ACHN (cell line): ENCODE data around the gene MEGF11.
"Not testable (repeated sequence)": the region's sequence is repeated elsewhere in the genome, so short reads cannot be mapped to it uniquely, and the experiment has no call there.

Source experiments
- DNase-seq: peaks from one replicate; pipeline ENCODE4 v3.0.0-alpha.2; 2015
- in situ Hi-C: cut with HindIII; loops from 2 replicates; pipeline ENCODE4 v1.10.0; 2017; ENCODE audit warnings: low sequenced_read_pairs, low pct_ligation_motif_present, low pct_unique_long_range_greater_than_20kb

Gene MEGF11

GRCh38 chr15:66278671-66279070 is 25.1 kb upstream of the MEGF11 start:
- in situ Hi-C loops: no loop called here
- no peak for DNase-seq

- in situ Hi-C loops: no loop called here
- no peak for DNase-seq
These were observed 24.5 kb upstream of the MEGF11 start for GRCh38 chr15:66278056-66278455.

- DNase-seq: no peak
- in situ Hi-C loops: no loop called here
These were observed 23.0 kb upstream of the MEGF11 start for GRCh38 chr15:66276546-66276945.

DNA sequence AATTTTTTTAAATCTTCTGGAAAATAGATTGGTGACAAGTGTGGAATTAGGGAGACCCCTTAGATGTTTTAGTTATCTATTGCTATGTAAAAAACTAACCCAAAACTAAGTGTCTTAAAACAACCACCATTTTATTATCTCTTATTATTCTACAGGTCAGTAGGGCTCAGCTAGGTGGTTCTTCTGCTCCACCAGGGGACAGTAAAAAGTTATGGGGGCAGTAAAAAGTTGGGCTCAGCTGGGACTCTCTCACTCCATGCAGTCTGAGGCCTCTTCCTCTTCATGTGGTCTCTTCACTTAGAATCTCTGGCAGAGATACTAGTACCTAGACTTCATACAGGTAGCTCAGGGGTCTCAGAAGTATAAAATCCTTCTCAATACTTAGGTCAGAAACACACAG is 21.8 kb upstream of the MEGF11 start:
- no peak for DNase-seq
- in situ Hi-C loops: no loop called here

DNA sequence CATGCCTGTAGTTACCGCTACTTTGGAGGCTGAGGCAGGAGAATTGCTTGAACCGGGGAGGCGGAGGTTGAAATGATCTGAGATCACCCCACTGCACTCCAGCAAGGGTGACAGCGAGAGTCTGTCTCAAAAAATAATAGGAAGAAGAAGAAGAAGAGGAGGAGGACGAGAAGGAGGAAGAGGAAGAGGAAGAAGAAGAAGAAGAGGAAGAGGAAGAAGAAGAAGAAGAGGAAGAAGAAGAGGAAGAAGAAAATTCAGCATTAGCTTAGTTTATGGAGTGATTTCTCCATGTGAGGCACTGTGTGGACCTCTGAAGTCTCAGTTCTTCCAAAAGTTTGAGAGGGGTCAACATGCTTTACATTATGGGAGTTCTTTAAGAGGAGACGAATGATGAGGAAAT is 17.4 kb upstream of the MEGF11 start:
- no peak for DNase-seq
- in situ Hi-C loops: no loop called here

- peak; percentile 89 for DNase-seq
These were observed 16.0 kb upstream of the MEGF11 start for GRCh38 chr15:66269326-66270090.

DNA sequence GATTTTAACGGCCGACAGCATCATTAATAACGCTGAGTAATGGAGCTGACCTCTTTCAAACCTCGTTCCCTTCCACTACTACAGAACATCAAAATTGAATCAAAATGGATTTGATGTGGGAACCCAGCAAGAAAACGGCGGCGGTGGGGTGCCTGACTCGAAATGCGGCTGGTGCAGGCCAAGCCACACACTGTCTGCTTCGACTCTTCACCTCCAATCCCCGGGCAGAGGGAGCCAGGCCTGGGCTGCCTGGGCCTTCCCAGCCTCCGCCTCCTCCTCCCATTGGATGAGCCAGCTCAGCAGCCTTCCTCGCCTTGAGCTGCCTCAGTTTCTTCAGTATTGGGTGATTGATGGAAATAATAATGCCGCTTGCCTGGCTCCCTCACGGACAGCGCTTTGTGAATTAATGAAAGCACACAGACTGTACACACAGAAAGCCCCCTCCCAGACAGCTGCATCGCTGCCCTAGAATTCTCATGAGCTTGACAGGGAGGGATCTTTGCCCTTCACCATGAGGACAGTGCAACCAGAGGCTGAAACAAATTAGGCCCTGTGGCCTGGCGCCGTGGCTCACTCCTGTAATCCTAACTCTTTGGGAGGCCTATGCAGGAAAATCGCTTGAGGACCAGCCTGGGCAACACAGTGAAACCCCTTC is 11.4 kb upstream of the MEGF11 start:
- in situ Hi-C loops: no loop called here
- DNase-seq: no peak

More at GRCh38 chr15:66269326-66270090, 16.0 kb upstream of the MEGF11 start:
- in situ Hi-C loops: no loop called here

GRCh38 chr15:66262837-66263236 is 9.3 kb upstream of the MEGF11 start:
- DNase-seq, in situ Hi-C loops: not testable (repeated sequence)

DNA sequence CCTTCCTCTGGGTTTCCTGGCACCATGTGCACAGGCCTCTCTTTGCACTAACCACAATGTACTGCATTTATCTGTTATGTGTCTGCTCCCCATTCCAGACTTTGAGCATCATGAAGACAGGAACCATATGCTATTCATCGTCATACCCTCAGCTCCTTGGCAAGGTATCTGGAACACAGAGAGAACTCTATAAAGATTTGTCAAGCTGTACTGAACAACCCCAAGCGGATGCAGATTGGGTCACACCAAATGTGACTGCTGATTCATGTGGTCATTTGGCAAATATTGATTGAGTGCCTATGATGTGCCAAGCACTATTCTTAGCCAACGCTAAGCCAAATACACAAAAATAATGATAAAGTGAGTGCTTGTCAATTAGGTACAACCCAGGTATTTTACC is 7.5 kb upstream of the MEGF11 start:
- no peak for DNase-seq
- in situ Hi-C loops: no loop called here

GRCh38 chr15:66256692-66257091 is 3.1 kb upstream of the MEGF11 start:
- in situ Hi-C loops: no loop called here
- no peak for DNase-seq

- DNase-seq: no peak
- in situ Hi-C loops: no loop called here
These were observed 1.6 kb upstream of the MEGF11 start for GRCh38 chr15:66254951-66255676.

DNA sequence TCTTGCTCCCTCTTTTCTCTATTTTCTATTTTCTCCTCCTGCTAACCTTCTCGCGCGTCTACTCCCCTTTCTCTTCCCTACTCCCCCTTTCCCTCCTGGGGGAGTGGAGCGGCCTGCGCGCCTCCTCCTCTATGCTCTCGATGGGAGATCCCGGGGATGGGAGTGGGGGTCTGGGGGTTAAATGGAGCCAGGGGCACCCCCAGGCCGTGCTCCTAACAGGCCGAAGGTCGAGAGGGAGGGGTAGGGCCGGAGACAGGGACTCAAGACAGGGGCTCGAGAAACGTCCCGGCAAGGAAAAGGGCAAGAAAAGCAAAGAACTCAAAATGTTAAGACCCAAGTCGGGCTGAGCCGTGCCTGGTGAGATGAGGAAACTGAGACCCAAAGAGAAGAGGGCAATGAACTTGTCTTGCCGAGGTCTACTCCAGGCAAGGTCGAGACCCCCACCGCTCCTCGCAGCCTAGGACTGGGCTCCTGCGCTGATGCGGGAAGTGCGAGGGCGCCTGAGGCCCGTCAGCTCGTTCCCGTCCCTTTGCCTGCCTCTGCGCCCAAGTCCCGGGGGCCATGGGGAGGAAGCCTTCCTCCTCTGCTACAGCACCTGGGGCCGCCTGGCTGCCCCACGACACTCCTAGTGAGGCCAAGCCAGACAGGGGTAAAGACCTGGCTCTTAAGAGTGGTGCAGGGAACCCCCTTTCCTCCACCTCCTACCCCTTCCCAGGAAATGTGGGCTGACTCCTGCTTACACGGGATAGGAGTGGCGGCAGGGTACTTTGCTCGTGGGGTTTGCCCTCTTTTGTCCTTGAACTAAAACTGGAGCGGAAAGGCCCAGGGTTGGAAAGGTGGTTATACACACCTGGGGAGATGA is 770 bp upstream of the MEGF11 start:
- in situ Hi-C loops: no loop called here
- no peak for DNase-seq

- in situ Hi-C loops: no loop called here
These were observed 699 bp downstream of the MEGF11 start for GRCh38 chr15:66252685-66253417.

DNA sequence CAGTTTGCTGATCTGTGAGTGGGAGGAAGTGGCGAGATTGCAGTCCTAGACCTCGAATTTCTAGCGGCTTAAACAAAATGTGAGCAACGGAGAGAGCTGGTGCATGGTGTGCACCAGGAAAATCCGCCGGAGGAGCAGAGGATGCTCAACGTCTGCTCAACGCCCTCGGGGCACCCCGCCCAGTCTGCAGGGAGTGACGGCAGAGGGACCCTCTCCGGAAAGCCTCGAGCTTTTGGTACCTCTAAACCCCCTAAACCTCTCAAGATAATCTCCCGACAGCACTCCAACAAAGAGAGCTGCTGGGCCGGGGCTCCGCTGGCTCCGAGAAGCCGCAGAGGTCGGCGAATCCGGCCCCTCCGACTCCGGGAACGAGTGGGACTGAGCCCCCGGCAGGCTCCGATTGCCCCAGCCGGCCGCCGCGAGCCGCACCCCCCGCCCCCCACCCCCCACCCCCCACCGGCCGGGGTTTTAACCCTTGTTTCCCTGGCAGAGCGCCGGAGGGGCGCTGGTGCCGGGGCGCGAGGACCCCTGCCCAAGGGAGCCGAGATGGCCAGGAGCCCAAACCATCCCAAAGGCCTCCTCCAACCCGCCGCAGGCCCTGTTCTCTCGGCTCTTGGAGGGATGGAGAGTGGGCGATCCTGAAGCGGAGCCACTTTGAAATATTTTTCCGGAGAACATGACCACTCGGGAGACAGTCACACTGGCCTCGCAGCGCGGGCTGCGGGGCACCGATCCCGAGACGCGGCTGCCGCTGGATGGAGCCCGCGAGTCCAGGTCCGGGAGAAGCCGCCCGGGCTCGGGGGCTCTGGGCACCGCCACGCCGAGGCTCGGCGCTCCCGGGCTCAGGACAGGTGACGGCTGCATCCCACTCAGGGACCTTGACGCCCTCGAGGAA is 1.5 kb downstream of the MEGF11 start:
- in situ Hi-C loops: no loop called here
- DNase-seq: peak; percentile 55

More at GRCh38 chr15:66252685-66253417, 699 bp downstream of the MEGF11 start:
- DNase-seq: peak; percentile 12

GRCh38 chr15:66251065-66251789 is 2.3 kb downstream of the MEGF11 start:
- in situ Hi-C loops: no loop called here
- no peak for DNase-seq

DNA sequence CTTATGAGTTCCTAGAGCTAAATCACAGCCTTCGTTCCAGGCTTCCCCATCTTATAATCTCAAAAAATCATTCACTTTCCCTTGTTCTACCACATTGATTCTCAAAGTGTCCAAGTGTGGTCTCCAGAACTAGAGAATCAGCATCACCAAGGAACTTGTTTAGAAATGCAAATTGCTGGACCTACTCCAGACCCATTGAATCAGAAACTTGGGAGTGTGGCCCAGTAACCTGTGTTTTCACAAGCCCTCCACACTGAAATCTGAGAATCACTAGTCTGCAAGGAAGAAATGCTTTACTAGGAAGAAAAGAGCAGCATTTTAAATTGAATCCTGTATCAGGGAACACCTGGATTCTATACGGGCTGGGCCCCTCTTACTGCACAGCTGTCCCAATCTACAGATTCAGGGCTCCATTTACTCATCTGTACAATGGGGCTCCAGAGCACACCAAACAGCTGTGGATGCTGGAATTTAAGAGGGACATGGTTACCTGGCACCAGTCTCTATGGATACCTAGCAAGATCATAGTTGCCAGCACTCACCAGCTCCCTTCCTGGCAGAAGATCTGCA is 3.9 kb downstream of the MEGF11 start:
- in situ Hi-C loops: no loop called here
- DNase-seq: no peak
